ENCODE measurements around the gene ATP9A.

DNA sequence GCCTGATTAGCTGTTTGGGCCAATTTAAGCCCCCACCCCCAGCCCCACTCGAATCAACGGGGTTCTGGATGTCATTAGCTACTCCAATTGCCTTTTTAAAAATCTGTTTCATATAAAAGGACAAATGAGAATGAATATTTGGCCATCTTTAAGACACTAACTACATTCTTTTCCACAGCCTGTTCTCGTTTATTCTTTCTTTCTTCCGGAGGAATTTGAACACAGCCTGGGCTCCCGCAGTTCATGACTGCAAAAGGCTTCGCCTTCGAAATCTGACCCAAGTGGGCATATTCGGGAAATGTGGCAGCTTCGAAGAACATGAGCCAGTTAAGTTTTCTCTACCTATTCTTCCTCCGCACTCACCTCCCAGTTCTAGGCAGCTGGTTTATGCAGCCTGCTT is 176.3 kb downstream of the ATP9A start:
- TF ChIP-seq POLR2AphosphoS5 (IDR thresholded peaks at IDR 0.05; ENCODE audit: low read depth) (no peak), CTCF (IDR thresholded peaks at IDR 0.05; ENCODE audit: insufficient read depth, low read length) (no peak), GABPA (IDR thresholded peaks at IDR 0.05; ENCODE audit: low read depth) (no peak), SPI1 (IDR thresholded peaks at IDR 0.05; ENCODE audit: borderline replicate concordance, low read depth) (no peak)

All from HL-60 (cell line).